OCI-LY7 (cell line): ENCODE results near the gene GALR3. TPM values are rescaled to one million over a fixed set of nuclear protein-coding genes. Genes with fewer than 3 reads are reported as not detected.

Experiments
- Bru-seq: library from RNA; stranded (reverse); fragments of 400-500 nt; gene quantifications from one replicate; lab custom pipeline; 2021; lab: Mats Ljungman, UMichigan
- BruChase-seq, 2 experiments: library from RNA; stranded (reverse); fragments of 400-500 nt; gene quantifications; one replicate each; lab custom pipeline; 2021; lab: Mats Ljungman, UMichigan
- BruUV-seq: library from RNA; stranded (reverse); fragments of 400-500 nt; replicated peaks from 2 replicates; lab custom pipeline; 2021; lab: Mats Ljungman, UMichigan
- CTCF ChIA-PET: fragments of 300-600 bp; sonication (Branson Sonifier 250); formaldehyde crosslinking; loops from one replicate; lab custom pipeline; 2022; ENCODE audit warnings: antibody characterized with exemption; ENCODE audit not compliant: unreplicated experiment; lab: Charles Lee
- POLR2A ChIA-PET: fragments of 300-600 bp; sonication (Branson Sonifier 250); formaldehyde crosslinking; loops from one replicate; lab custom pipeline; 2022; ENCODE audit warnings: antibody characterized with exemption; lab: Charles Lee
- DNase-seq: peaks from one replicate; pipeline ENCODE4 v3.0.0-alpha.2; 2015; ENCODE audit warnings: low spot score
- H2AFZ ChIP-seq: fragments of 200-600 bp; sonication (generic), shearing (Covaris generic); 2 replicates; pipeline ENCODE4 v1.6.1; 2014; ENCODE audit warnings: mild to moderate bottlenecking, antibody characterized with exemption, low read length, moderate library complexity
- H3K27ac ChIP-seq: fragments of 200-600 bp; sonication (generic); 2 replicates; pipeline ENCODE4 v1.5.1; 2014; ENCODE audit warnings: mixed run types, low read depth, mild to moderate bottlenecking, moderate library complexity, low read length, inconsistent platforms; ENCODE audit not compliant: poor library complexity, severe bottlenecking
- H3K36me3 ChIP-seq: fragments of 200-600 bp; sonication (generic); 2 replicates; pipeline ENCODE4 v1.6.1; 2014; ENCODE audit warnings: mild to moderate bottlenecking, antibody characterized with exemption, low read length, moderate library complexity, mixed read lengths; ENCODE audit not compliant: insufficient read depth
- H3K4me1 ChIP-seq: fragments of 200-600 bp; sonication (generic); 2 replicates; pipeline ENCODE4 v1.5.1; 2014; ENCODE audit warnings: mild to moderate bottlenecking, low read length; ENCODE audit not compliant: insufficient read depth, poor library complexity, severe bottlenecking
- H3K4me2 ChIP-seq: fragments of 200-600 bp; sonication (generic); 2 replicates; pipeline ENCODE4 v1.6.1; 2014; ENCODE audit warnings: mild to moderate bottlenecking, low read length
- H3K4me3 ChIP-seq: fragments of 200-600 bp; sonication (generic); 2 replicates; pipeline ENCODE4 v1.5.1; 2014; ENCODE audit warnings: mild to moderate bottlenecking, low read depth, low read length; ENCODE audit not compliant: poor library complexity, severe bottlenecking
- H3K79me2 ChIP-seq: fragments of 200-600 bp; sonication (generic); 2 replicates; pipeline ENCODE4 v1.6.1; 2016; ENCODE audit warnings: low read depth, mild to moderate bottlenecking, low read length, moderate library complexity, mixed read lengths; ENCODE audit not compliant: insufficient read depth
- H3K9me2 ChIP-seq: fragments of 200-600 bp; sonication (generic); 2 replicates; pipeline ENCODE4 v1.6.1; 2016; ENCODE audit warnings: mild to moderate bottlenecking, low read length, mixed read lengths; ENCODE audit not compliant: insufficient read depth
- H3K9me3 ChIP-seq: fragments of 200-600 bp; sonication (generic); 2 replicates; pipeline ENCODE4 v1.6.1; 2014; ENCODE audit warnings: mild to moderate bottlenecking, mixed run types, low read length, mixed read lengths
- H4K20me1 ChIP-seq: fragments of 200-600 bp; sonication (generic); 2 replicates; pipeline ENCODE4 v1.6.1; 2014; ENCODE audit warnings: mild to moderate bottlenecking, antibody characterized with exemption, low read length, moderate library complexity, mixed read lengths; ENCODE audit not compliant: insufficient read depth
- EZH2phosphoT487 ChIP-seq: fragments of 200-600 bp; sonication (generic); IDR thresholded peaks from 2 replicates; pipeline ENCODE4 v1.6.1; 2018; ENCODE audit warnings: low read depth, borderline replicate concordance, mild to moderate bottlenecking, mixed run types, antibody characterized with exemption, low read length, moderate library complexity, mixed read lengths
- intact Hi-C: fragments of 100-400 bp; cut with micrococcal nuclease; formaldehyde crosslinking; loops from one replicate; pipeline ENCODE4 v1.10.0; 2022; ENCODE audit not compliant: unreplicated experiment
- long read RNA-seq: library from polyadenylated mRNA; stranded (forward); transcript quantifications from one replicate; pipeline ENCODE4 v2.0.0, GENCODE V29; 2022
- total RNA-seq, 2 experiments: library from RNA; depleted of rRNA in 1 of 2; stranded (reverse); fragments of >200 nt in 1 of 2; shearing (Covaris generic) in 1 of 2; gene quantifications; 2 replicates each; pipeline ENCODE4 v1.2.3, GENCODE V29; 2014 to 2022
- TF ChIP-seq, protein P1 (sequence below): fragments of 200-600 bp; sonication (generic); conservative IDR thresholded peaks from 2 replicates; pipeline ENCODE4 v1.5.1; 2014; ENCODE audit warnings: mild to moderate bottlenecking, antibody characterized with exemption, low read length, moderate library complexity, mixed read lengths

GALR3 gene, protein sequence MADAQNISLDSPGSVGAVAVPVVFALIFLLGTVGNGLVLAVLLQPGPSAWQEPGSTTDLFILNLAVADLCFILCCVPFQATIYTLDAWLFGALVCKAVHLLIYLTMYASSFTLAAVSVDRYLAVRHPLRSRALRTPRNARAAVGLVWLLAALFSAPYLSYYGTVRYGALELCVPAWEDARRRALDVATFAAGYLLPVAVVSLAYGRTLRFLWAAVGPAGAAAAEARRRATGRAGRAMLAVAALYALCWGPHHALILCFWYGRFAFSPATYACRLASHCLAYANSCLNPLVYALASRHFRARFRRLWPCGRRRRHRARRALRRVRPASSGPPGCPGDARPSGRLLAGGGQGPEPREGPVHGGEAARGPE
- total RNA-seq (2014; rRNA removed; shearing (Covaris generic)): not detected in 2 replicates
- not detected in 2 replicates for total RNA-seq (2022)
- Bru-seq, nascent RNA: not detected
- percentile 33 among the genes with signal in this experiment for BruChase-seq, experiment 1, labeled RNA remaining after a 6-hour chase
- percentile 10 among the genes with signal in this experiment for BruChase-seq, experiment 2, labeled RNA remaining after a 2-hour chase
- long read RNA-seq: 0 reads

DNA sequence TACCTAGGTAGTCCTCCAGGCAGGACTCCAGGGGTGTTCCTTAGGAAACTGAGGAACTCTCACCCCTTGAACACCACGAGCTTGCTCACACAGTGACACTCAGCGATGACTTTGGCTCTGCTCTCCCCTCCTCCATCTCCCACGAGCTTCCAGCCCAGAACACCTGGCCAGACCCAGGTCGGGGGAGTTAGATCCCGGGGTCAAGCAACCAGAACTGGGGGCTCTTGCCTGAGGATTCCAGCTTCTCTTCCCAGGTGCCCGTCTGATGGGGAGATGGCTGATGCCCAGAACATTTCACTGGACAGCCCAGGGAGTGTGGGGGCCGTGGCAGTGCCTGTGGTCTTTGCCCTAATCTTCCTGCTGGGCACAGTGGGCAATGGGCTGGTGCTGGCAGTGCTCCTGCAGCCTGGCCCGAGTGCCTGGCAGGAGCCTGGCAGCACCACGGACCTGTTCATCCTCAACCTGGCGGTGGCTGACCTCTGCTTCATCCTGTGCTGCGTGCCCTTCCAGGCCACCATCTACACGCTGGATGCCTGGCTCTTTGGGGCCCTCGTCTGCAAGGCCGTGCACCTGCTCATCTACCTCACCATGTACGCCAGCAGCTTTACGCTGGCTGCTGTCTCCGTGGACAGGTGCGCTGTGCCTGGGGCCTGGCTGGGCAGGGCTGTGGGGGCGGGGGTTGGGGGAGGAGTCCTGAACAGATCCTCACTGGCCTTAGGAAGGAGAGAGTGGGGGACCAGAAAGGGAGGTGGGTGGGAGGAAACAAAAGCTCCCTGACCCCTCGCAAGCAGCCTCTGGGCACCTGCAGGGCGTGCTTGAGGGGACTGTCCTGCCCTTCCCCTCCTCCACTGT, at the start of gene GALR3:
GALR3 (plus strand) TSS at position 249 of the 852 bp plus-strand sequence; CDS start at position 274, 25 bp downstream.
- POLR2A ChIA-PET: no interaction called here
- H3K9me3 ChIP-seq: no peaks in the 10 kb centered on the region

DNA sequence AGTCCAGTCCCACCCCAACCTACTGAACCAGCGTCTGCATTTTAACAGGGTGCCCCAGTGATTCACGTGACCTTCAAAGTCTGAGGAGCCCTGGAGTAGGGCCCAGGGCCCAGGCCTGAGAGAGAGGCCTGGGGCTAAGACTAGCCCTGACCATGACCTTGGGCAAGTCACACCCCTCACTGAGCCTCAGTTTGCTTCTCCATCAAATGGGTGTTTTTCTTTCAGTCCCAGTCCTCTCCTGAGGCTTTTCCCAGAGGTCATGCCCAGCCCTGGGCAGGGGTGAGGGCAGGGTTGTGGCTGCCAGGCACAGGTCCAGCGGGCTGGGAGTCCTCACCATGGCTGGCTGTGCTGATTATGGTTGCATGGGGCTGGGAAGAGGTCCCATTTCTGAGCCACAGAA, 48.5 kb upstream of the GALR3 start:
- no peak overlapping the region for H3K4me3 ChIP-seq
- no peak for DNase-seq
- H4K20me1 ChIP-seq: no peaks in the 10 kb centered on the region
- TF ChIP-seq, protein P1, sequence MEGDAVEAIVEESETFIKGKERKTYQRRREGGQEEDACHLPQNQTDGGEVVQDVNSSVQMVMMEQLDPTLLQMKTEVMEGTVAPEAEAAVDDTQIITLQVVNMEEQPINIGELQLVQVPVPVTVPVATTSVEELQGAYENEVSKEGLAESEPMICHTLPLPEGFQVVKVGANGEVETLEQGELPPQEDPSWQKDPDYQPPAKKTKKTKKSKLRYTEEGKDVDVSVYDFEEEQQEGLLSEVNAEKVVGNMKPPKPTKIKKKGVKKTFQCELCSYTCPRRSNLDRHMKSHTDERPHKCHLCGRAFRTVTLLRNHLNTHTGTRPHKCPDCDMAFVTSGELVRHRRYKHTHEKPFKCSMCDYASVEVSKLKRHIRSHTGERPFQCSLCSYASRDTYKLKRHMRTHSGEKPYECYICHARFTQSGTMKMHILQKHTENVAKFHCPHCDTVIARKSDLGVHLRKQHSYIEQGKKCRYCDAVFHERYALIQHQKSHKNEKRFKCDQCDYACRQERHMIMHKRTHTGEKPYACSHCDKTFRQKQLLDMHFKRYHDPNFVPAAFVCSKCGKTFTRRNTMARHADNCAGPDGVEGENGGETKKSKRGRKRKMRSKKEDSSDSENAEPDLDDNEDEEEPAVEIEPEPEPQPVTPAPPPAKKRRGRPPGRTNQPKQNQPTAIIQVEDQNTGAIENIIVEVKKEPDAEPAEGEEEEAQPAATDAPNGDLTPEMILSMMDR: no peak
- TF ChIP-seq EZH2phosphoT487: no peak
- H3K27ac ChIP-seq: no peak overlapping the region
- CTCF ChIA-PET: no interaction called here
- intact Hi-C loops: no loop called here
- no peaks in the 10 kb centered on the region for H3K36me3 ChIP-seq
- no peaks in the 10 kb centered on the region for H3K79me2 ChIP-seq
- peaks cover 17% of the 10 kb centered on the region for H3K4me1 ChIP-seq
- no peak overlapping the region for H2AFZ ChIP-seq
- H3K9me2 ChIP-seq: no peaks in the 10 kb centered on the region
- POLR2A ChIA-PET: no interaction called here
- BruUV-seq: no TSS peak
- no peak overlapping the region for H3K4me2 ChIP-seq
- H3K9me3 ChIP-seq: no peaks in the 10 kb centered on the region

More for the DNA sequence above, at the start of gene GALR3:
- Histone ChIP-seq H3K4me2 (no peak within 1 kb of the TSS), H3K36me3 (no peaks in the 10 kb centered on the region), H3K79me2 (no peaks in the 10 kb centered on the region), H4K20me1 (no peaks in the 10 kb centered on the region), H3K9me2 (no peaks in the 10 kb centered on the region), H2AFZ (no peak within 1 kb of the TSS), H3K4me3 (no peak within 1 kb of the TSS), H3K4me1 (no peaks in the 10 kb centered on the region), H3K27ac (no peak within 1 kb of the TSS)
- intact Hi-C loops: no loop called here
- CTCF ChIA-PET: interaction anchor here (0.7 kb wide), 1 partner anchor 24 kb away, joined by 3 read pairs; no protein-coding TSS in a partner anchor
- BruUV-seq: no TSS peak
- TF ChIP-seq EZH2phosphoT487: no peak
- TF ChIP-seq, protein P1: no peak
- DNase-seq: no peak
